ENCODE measurements around the gene ALPL. TPM values are rescaled to one million over a fixed set of nuclear protein-coding genes. Genes with fewer than 3 reads are reported as not detected.

Gene ALPL
- polyA plus RNA-seq, 3 donors = not detected

GRCh38 chr1:21541329-21541728, 32.1 kb downstream of the ALPL start:
- TF ChIP-seq CTCF (IDR thresholded peaks at IDR 0.05) = no peak

GRCh38 chr1:21541835-21542234, 32.6 kb downstream of the ALPL start:
- H3K4me3 ChIP-seq (replicated peaks in 1 of 3; ENCODE audit: low read depth in 2 of 3, low read length in 3 of 3) = no peak overlapping the region
- H3K79me2 ChIP-seq (ENCODE audit: insufficient read depth, low read length) = no peaks in the 10 kb centered on the region
- intact Hi-C loops (cut with micrococcal nuclease) = no loop called here
- 71% methylated on average over 3 of the region's 3 CpGs for WGBS (ENCODE audit: insufficient coverage)
- no peaks in the 10 kb centered on the region for H3K9me3 ChIP-seq (replicated peaks in 1 of 2; ENCODE audit: control insufficient read depth in 1 of 2, insufficient read depth in 1 of 2, low read length in 2 of 2)
- Mint-ChIP-seq H3K27me3 (ENCODE audit: low read depth in 3 of 3) (peaks cover 19 to 47% (median 33%) of the 10 kb centered on the region in 3 donors), H3K27ac (no peak overlapping the region), H3K4me3 (no peak overlapping the region), H3K9me3 (peaks cover 0 to 4% (median 0%) of the 10 kb centered on the region in 7 donors), H3K36me3 (no peaks in the 10 kb centered on the region), H3K4me1 (peaks cover 10% of the 10 kb centered on the region)
- TF ChIP-seq CTCF (IDR thresholded peaks at IDR 0.05) = no peak
- H2AFZ ChIP-seq (ENCODE audit: insufficient read depth, low read depth, low read length, poor library complexity, severe bottlenecking) = no peak overlapping the region
- no peak overlapping the region for H3K9ac ChIP-seq (ENCODE audit: insufficient read depth, low read length, poor library complexity, severe bottlenecking)
- no peaks in the 10 kb centered on the region for H3K36me3 ChIP-seq (replicated peaks in 1 of 2; ENCODE audit: control insufficient read depth in 1 of 2, insufficient read depth in 2 of 2, low read length in 2 of 2)
- no peak overlapping the region for H3K27ac ChIP-seq (ENCODE audit: low read depth in 1 of 2, low read length in 2 of 2)
- no peak overlapping the region for H3K4me2 ChIP-seq (replicated peaks; ENCODE audit: extremely low read depth, low read length, poor library complexity, severe bottlenecking)
- DNase-seq = no peak
- H3K4me1 ChIP-seq (ENCODE audit: control insufficient read depth in 1 of 2, insufficient read depth in 2 of 2, low read length in 2 of 2) = peaks cover 0 to 8% of the 10 kb centered on the region in 2 donors
- H4K20me1 ChIP-seq (ENCODE audit: insufficient read depth, low read length) = no peaks in the 10 kb centered on the region
- peaks cover 0 to 13% of the 10 kb centered on the region in 2 donors for H3K27me3 ChIP-seq (ENCODE audit: control insufficient read depth in 2 of 2, insufficient read depth in 2 of 2, low read length in 2 of 2)

More at GRCh38 chr1:21541329-21541728, 32.1 kb downstream of the ALPL start:
- no peaks in the 10 kb centered on the region for H3K36me3 Mint-ChIP-seq
- peaks cover 19 to 46% (median 34%) of the 10 kb centered on the region in 3 donors for H3K27me3 Mint-ChIP-seq (ENCODE audit: low read depth in 3 of 3)
- Histone ChIP-seq H3K4me3 (replicated peaks in 1 of 3; ENCODE audit: low read depth in 2 of 3, low read length in 3 of 3) (no peak overlapping the region), H3K9ac (ENCODE audit: insufficient read depth, low read length, poor library complexity, severe bottlenecking) (no peak overlapping the region), H2AFZ (ENCODE audit: insufficient read depth, low read depth, low read length, poor library complexity, severe bottlenecking) (no peak overlapping the region), H3K4me1 (ENCODE audit: control insufficient read depth in 1 of 2, insufficient read depth in 2 of 2, low read length in 2 of 2) (peaks cover 0 to 5% of the 10 kb centered on the region in 2 donors), H3K27me3 (ENCODE audit: control insufficient read depth in 2 of 2, insufficient read depth in 2 of 2, low read length in 2 of 2) (peaks cover 0 to 15% of the 10 kb centered on the region in 2 donors), H3K79me2 (ENCODE audit: insufficient read depth, low read length) (no peaks in the 10 kb centered on the region), H4K20me1 (ENCODE audit: insufficient read depth, low read length) (no peaks in the 10 kb centered on the region), H3K4me2 (replicated peaks; ENCODE audit: extremely low read depth, low read length, poor library complexity, severe bottlenecking) (no peak overlapping the region), H3K36me3 (replicated peaks in 1 of 2; ENCODE audit: control insufficient read depth in 1 of 2, insufficient read depth in 2 of 2, low read length in 2 of 2) (no peaks in the 10 kb centered on the region), H3K9me3 (replicated peaks in 1 of 2; ENCODE audit: control insufficient read depth in 1 of 2, insufficient read depth in 1 of 2, low read length in 2 of 2) (no peaks in the 10 kb centered on the region), H3K27ac (ENCODE audit: low read depth in 1 of 2, low read length in 2 of 2) (no peak overlapping the region)
- no peak overlapping the region for H3K27ac Mint-ChIP-seq
- H3K4me3 Mint-ChIP-seq = no peak overlapping the region
- peaks cover 6% of the 10 kb centered on the region for H3K4me1 Mint-ChIP-seq
- intact Hi-C loops (cut with micrococcal nuclease) = no loop called here
- 96% methylated on average over 6 of the region's 6 CpGs for WGBS (ENCODE audit: insufficient coverage)
- H3K9me3 Mint-ChIP-seq = peaks cover 0 to 4% (median 0%) of the 10 kb centered on the region in 7 donors
- no peak for DNase-seq
